ENCODE measurements around the gene POF1B. TPM values are rescaled to one million over a fixed set of nuclear protein-coding genes. Genes with fewer than 3 reads are reported as not detected.
"Not testable (repeated sequence)": the region's sequence is repeated elsewhere in the genome, so short reads cannot be mapped to it uniquely, and the experiment has no call there.

POF1B gene, protein sequence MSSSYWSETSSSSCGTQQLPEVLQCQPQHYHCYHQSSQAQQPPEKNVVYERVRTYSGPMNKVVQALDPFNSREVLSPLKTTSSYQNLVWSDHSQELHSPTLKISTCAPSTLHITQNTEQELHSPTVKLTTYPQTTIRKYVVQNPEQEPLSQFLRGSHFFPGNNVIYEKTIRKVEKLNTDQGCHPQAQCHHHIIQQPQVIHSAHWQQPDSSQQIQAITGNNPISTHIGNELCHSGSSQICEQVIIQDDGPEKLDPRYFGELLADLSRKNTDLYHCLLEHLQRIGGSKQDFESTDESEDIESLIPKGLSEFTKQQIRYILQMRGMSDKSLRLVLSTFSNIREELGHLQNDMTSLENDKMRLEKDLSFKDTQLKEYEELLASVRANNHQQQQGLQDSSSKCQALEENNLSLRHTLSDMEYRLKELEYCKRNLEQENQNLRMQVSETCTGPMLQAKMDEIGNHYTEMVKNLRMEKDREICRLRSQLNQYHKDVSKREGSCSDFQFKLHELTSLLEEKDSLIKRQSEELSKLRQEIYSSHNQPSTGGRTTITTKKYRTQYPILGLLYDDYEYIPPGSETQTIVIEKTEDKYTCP
- not detected in 2 replicates for total RNA-seq (2014; rRNA removed)
- polyA plus RNA-seq (2012) = not detected

DNA sequence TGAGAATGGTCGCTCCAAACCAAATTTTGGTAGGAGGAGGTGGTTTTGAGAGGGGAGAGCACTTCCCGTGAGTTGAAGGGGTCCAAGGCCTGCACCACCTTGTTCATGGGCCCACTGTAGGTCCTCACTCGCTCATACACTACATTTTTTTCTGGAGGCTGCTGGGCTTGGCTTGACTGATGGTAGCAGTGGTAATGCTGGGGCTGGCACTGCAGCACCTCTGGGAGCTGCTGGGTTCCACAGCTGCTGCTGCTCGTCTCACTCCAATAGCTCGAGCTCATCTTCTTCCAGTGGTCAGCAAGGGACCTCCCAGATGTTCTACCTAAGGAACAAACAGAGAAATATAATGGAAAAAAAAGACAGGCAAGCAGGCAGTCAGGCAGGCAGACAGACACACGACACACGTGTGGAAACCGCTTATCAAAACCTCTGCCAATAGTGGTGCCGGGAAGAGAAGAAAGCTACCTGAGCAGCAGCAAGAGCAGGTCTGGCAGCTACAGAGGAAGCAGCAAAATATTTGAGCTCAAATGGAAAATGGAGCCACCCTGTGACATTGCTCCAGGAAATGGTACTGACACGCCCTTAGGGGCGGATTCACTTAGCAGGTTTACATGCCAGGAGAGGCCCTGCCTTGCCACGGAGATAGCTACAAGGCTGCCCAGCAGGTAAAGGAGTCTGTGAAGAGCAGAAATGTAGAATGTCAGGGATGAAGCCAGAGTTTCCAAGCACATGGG, at the start of gene POF1B:
Gene POF1B, minus strand, starts transcription at position 492 of the 734 bp plus-strand sequence. Its CDS starts 211 bp downstream, at position 281.
- DNase-seq (ENCODE audit: low read depth) = no peak

DNA sequence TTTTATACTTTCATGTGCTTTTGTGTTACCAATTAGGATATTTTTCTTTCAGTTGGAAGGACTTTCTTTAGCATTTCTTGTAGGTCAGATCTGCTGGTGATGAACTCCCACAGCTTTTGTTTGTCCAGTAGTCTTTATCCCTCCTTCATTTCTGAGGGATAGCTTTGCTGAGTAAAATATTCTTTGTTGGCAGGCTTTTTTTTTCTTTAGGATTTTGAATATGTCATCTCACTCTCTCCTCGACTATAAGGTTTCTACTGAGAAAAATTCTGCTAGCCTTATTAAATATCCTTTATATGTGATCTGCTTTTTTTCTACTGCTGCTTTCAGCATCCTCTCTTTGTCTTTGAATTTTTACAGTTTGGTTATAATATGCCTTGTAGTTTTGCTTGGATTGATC, 49.6 kb upstream of the POF1B start:
- DNase-seq (ENCODE audit: low read depth) = no peak

DNA sequence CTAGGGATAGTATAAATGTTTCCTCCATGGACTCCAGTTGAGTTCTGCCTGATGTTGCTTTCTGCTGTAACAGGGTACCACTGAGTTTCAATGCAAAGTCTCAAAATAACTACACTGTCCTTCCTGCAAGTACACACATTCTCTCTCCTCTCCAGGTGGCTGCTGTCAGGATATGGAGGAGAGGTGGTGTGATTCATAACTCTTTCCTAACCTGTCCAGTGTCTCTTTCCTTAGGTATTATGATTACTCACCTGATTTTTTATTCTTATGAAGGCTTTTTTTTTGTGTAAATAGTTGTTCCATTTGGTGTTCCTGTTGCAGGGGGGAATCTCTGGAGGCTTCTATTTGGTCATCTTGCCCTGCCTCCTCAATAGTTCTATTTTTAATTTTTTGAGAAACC, 39.8 kb upstream of the POF1B start:
- DNase-seq (ENCODE audit: low read depth) = no peak

DNA sequence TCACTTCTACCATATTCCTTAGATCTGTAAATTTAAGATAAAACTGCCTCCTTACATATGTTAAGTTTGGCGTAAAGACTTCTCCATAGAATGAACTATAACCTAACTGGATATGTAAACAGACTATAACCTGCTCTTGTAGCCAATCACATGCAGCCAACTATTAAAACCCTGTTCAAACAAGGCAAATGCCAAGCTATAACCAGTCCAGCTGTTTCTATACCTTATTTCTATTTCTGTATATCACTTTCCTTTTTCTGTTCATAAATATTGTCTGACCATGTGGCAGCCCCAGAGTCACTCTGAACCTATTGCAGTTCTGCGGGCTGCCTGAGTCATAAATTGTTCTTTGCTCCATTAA, 12.4 kb upstream of the POF1B start:
- no peak for DNase-seq (ENCODE audit: low read depth)

DNA sequence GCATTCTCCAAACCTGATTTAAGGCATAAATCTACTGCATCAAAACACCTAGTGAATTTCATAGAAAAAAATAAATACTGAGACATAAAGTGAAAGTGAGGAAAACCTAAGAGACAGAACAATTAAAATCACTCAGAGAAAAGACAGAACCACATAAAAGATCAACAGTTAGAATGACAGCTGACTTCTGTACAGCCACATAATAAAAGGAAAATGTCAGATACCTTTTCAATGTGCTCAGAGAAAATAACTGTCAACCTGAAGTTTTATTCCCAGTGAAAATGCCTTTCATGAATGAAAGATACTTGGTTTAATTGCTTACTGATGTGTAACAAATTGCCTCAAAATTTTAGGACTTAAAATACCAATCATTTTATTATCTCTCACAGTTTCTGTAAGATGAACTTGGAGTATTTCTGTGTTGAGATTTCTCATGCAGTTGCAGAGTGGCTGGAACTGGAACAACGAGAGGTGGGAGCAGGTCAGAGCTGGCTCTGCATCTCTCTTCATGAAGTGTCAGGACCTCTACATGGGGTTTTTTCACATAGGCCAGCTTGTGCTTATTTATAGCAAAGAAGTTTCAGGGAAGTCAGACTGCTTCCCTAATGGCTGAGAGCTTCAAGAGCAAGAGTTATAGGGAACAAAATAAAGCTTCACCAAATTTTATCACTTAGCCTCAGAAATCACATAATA, 11.9 kb upstream of the POF1B start:
- DNase-seq (ENCODE audit: low read depth) = no peak

DNA sequence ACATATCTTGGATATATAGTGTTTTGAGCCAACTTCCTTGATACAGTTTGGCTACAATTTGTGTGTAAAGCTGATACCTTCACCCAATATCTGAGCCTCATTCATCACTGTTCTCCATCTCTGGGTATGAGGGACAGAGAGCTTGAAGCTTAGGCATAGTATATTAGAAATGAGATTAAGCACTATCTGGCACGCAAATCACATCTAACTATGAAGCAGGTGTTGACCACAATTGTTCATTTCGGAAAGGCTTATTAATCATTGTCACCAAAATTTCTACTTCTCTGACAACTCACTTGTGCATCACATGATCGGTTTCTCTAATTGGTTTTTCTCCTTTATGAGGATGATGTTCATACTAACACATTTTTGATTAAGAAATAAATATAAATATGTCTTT, 2.1 kb upstream of the POF1B start:
- no peak for DNase-seq (ENCODE audit: low read depth)

DNA sequence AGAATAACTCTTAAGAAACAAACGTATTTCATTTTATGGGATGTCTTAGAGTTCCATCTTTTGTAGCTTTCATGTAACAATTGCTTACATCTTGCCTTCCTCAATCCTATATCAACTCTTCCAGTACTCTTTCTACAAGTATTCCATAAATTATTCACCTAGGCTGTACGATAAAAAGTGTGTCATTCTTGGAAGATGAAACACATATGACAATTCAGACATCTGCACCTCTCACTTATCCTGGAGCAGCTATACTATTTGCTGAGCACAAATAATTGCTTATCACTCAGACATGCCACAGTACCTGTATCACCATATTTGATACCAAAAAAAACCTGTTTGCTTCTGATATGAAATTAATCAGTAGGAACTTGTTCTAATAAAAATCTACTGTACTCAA, 1.0 kb downstream of the POF1B start:
- DNase-seq (ENCODE audit: low read depth) = no peak

DNA sequence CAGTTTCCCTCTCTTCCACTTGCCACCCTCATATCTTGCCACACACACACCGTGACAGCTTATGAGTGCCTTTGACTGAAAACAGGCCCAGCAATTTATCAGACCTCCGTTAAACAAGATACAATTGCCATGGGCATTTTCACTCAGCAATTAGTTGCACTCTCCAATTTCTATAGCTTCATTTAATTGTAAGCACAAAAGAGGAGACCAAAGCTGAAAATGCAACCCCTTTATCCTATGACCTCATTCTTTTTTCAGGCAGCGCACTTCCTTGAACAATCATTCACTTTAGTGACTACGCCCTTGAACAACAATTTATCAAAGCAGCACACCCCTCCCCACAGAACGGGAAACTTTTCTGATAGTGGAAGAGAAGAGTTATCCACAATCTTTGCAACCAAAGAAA, 4.1 kb downstream of the POF1B start:
- no peak for DNase-seq (ENCODE audit: low read depth)

DNA sequence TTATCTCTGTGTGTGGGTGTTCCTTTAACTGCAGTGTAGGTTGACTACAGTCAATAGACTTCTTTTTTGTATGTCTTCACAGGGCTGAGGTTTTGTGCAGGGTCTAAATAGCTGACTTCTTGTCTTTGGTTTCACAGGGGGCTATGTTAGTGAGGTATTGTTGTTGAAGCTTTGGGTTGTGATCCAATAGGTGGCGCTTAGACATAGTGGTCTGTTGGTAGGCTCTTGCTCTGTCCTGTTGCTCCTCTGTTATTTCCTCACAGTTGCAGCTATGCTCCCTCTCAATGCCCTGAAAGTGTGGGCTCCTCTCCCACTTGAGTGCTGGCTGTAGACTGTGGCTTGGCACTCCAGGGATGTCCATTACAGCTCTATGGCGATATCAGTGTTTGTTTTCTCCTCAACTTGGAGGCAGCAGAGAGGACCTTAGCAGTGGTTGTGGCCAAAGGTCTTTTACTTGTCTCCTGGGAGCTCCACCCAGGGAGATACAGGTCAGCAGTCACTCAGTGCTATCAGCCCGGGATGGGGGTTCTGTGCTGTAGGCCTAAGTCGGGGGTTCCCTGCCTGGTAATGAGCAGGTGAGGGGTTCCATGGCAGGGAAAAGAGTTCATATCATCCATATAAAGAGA, 14.0 kb downstream of the POF1B start:
- no peak for DNase-seq (ENCODE audit: low read depth)

DNA sequence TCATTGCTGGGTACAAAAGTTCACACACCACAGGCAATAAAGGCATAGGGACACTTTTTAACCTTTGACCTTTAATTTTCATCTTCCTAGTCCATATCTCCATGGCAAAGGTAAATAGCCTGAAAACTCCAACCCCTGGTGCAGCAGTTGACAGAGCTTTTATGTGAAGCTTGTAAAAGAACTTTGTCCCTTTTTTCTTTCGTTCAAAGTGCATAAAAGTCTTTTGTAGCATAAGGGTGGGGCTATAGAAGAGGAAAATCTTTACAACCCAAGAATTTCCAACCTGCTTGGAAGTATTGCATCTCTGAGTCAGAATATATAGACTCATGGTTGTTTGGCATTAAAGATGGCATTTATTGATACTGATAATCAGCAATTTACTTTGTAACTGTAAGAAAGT, 20.4 kb downstream of the POF1B start:
- no peak for DNase-seq (ENCODE audit: low read depth)

DNA sequence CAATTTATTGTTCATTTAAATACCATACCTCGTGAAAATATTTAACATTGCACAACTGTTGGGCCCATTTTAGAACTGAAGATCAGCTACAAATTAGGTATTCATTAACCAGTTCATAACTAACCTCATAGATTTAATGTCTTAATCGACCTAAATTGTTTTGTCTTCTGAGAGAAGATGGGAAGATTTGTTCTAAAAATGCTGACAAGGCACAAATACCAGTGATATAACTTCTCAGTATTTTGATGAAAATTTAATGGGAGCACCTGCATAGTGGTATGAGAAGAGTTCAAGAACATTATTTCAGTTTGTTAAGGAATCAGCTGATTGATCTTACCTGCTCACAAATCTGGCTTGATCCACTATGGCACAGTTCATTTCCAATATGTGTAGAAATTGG, 33.9 kb downstream of the POF1B start:
- DNase-seq (ENCODE audit: low read depth) = no peak

DNA sequence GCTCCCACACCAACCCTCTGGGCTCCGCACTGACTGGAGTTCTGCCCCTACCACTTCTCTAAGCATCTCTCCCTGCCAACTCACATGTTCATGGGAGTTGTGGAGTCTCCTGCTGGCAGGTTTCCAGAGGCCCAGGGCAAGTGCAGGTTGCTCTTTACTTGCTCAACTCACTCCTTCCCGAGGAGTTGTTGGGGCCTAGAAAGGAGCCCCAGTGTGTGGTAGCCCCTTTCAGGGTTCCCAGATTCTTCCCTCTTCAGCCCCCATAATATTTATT, 52.5 kb downstream of the POF1B start:
- no peak for DNase-seq (ENCODE audit: low read depth)

DNA sequence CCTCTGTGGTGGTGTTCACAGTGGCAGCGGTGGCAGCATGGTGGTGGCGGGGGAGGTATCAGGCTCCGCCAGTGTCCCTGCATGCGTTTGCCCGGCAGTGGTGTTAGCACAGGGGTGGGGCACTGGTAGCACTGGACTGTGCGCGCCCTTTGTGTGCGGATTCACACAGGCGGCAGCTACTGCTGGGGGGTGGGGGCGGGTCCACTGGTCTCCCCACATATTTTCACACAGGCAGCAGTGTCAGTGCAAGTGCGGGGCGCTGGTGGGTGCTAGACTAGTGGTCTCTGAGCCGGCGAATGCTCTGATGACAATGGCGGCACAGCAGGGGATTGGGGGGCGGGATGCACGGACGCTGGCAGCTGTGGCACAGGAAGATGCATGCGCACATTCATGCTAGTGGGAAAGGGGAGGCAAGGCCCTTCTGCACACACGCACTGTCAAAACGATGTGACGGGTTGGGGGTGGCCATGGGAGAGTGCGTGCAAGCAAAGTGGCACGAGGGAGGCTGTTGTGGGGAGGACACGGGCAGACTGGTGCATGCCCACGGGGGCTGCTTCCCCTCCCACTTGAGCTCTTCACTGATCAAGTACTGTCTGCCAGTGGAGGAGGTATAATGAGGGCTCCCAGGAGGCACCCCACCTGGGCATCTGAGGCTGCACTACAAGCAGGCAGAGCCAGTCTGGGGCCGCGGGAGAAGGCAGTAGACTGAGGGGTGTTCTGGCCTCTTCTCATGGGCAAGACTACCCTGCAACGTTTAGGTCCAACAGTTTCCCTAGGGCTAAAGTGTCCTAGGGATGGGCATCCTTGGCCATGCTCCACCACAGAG, 53.0 kb downstream of the POF1B start:
- no peak for DNase-seq (ENCODE audit: low read depth)

DNA sequence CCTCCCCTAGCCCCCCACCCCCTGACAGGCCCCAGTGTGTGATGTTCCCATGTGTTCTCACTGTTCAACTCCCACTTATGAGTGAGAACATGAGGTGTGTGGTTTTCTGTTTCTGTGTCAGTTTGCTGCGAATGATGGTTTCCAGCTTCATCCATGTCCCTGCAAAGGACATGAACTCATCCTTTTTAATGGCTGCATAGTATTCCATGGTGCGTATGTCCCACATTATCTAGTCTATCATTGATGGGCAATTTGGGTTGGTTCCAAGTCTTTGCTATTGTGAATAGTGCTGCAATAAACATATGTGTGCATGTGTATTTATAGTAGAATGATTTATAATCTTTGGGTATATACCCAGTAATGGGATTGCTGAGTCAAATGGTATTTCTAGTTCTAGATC, 68.1 kb downstream of the POF1B start:
- not testable (repeated sequence) for DNase-seq (ENCODE audit: low read depth)

DNA sequence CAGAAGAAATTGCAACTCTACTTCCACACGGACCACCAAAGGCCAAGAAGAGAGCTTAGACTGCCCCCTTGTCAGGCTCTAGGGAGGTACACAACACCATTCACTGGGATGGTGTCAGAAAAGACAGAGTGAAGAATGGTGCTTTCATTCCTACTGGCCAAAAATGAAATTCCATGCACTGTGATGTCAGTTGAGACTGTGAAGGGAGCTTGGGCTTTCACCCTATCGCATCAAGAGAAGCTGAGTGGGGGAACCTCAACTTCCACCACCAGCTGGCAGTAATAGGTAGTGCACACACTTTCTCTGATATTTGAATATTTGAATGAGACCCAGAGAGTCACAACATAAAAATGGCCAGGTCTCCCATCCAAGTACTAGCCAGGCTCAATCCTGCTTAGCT, 69.7 kb downstream of the POF1B start:
- DNase-seq (ENCODE audit: low read depth) = peak; percentile 0

DNA sequence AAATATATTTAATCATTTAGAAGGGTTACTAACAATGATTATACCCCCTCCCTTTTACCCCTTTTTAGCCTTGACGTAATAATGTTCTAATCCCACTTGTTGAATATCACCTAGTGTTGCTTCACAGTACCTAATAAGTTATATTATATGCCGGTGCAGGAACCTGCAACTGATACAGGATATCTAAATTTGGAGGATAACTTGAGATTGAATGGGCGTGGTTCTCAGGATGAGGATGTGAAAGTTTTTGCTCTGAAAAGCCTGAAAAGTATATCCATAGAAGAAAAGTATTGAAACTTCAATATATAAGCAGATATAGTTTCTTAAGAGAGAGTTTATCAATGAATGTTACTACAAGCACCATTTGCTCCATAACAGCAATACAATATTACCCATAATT, 75.9 kb downstream of the POF1B start:
- no peak for DNase-seq (ENCODE audit: low read depth)

DNA sequence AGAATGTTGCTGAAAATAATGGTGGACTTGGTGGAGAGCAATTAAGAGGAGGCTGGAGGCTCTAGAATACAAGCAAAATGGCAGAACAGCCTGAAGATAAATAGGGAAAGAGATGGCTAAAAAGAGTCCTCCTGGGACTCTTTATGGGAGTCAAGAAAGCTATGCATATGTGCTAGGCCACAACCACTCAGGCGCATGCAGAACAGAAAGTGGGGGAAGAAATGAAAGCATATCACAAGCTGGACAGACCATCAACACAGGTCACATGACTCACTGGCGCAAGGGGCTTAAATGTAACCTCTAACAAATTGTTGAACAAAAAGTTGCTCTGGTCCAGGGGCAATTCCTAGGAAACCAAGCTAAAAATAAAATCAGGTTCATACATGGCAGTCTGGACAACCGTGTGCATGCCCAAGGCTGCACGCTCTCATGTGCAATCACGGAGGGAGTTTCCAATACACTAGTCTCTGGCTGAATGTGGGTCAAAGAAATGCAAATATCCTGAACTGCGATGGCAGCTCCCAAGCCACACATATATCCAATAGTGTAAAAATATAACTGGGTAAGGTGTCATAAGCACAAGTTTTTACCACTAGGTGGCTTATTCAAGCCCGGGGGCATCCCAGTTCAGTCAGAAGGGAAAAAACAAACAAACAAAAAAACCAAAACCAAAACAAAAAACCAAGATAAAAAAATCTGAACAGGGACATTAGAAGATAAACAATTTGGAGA, 90.3 kb downstream of the POF1B start:
- DNase-seq (ENCODE audit: low read depth) = no peak

DNA sequence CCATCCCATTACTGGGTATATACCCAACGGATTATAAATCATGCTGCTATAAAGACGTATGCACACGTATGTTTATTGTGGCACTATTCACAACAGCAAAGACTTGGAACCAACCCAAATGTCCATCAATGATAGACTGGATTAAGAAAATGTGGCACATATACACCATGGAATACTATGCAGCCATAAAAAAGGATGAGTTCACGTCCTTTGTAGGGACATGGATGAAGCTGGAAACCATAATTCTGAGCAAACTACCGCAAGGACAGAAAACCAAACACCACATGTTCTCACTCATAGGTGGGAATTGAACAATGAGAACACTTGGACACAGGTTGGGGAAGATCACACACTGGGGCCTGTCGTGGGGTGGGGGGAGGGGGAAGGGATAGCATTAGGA, 94.2 kb downstream of the POF1B start:
- not testable (repeated sequence) for DNase-seq (ENCODE audit: low read depth)

DNA sequence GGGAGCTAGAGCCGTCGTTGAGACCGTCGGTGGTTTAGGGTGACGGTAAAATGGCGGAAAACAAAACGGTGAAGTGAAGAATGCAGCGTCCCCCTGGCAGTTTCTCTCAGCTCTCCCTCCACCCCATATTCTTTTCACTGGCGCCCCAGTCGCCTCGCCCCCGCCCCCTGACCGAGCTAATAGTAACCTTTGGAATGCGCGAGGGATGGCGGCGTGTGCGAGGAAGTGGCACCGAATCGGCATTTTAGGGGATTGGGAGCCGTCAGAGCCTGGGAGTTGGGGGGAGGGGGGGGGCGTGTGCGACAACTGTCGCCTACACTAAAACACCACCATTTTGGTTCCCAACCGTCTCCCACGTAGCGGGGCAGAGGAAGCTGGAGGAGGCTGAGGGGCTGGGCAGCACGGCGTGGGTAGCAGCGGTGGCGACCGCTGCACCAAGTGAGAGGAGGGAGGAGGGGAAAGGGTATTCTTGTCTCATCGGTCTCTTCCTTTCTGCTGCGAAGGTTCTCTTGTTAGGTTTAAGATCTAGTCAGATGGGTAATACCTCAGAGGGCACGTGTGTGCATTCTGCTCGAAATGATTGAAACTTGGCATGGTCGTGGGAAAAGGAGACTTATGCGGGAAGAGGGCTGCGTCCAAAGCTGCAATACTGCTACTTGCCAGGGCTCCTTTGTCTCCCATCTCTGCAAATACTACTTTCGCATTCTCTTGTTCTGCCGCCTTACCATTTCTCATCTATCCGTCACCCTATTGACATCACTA, 134.8 kb downstream of the POF1B start:
- peak; percentile 26 for DNase-seq (ENCODE audit: low read depth)
